Neural crest cell (in vitro differentiated cells): ENCODE results near the gene MYO1B. TPM values are rescaled to one million over a fixed set of nuclear protein-coding genes. Genes with fewer than 3 reads are reported as not detected.

Source experiments
- DNase-seq: peaks from one replicate; pipeline ENCODE4 v3.0.0; 2021; ENCODE audit warnings: low read depth, mixed read lengths, low spot score
- H3K27ac Mint-ChIP-seq: one replicate; pipeline ENCODE4 v1.8.0; 2021; ENCODE audit warnings: mild to moderate bottlenecking, mixed read lengths; ENCODE audit not compliant: unreplicated experiment
- H3K27me3 Mint-ChIP-seq: 2 replicates; pipeline ENCODE4 v1.8.0; 2021; ENCODE audit warnings: low read depth, mild to moderate bottlenecking, mixed read lengths
- H3K36me3 Mint-ChIP-seq: 2 replicates; pipeline ENCODE4 v1.8.0; 2021; ENCODE audit warnings: low read depth, mild to moderate bottlenecking, mixed read lengths
- H3K4me1 Mint-ChIP-seq: 2 replicates; pipeline ENCODE4 v1.8.0; 2021; ENCODE audit warnings: mixed read lengths
- H3K4me3 Mint-ChIP-seq: one replicate; pipeline ENCODE4 v1.8.0; 2021; ENCODE audit warnings: mild to moderate bottlenecking, mixed read lengths
- H3K9me3 Mint-ChIP-seq: 2 replicates; pipeline ENCODE4 v1.8.0; 2021; ENCODE audit warnings: mixed read lengths
- total RNA-seq: library from RNA; stranded (reverse); gene quantifications from 2 replicates; pipeline ENCODE4 v1.2.1, GENCODE V29; 2021
- TF ChIP-seq, protein P1 (sequence below): fragments of 200-600 bp; sonication (generic); conservative IDR thresholded peaks from 2 replicates; pipeline ENCODE4 v1.5.0; 2021; ENCODE audit warnings: antibody characterized with exemption, mild to moderate bottlenecking

MYO1B gene
- total RNA-seq, 1 donor from 2014 or later, result 116 TPM

DNA sequence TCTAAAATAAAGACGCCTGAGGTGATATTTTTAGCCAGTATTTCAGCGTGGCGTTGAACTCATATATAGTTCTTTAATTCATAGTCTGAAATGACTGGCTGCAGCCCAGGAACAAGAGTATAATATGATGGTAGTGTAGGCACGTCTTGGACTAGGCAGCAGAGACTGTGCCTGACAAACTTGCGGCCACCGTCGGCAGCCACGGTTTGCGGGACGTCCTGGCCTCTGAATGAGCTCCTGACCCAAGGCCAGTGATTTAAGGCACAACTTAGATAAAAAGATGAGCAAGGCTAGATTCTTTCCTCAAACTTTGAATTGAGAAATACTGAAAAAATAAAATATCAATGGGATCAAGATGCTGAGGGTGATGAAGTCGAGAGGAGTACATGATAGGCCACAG lies 40.0 kb downstream of the MYO1B start:
- H3K36me3 Mint-ChIP-seq, result peaks cover 22% of the 10 kb centered on the region
- TF ChIP-seq, protein P1, sequence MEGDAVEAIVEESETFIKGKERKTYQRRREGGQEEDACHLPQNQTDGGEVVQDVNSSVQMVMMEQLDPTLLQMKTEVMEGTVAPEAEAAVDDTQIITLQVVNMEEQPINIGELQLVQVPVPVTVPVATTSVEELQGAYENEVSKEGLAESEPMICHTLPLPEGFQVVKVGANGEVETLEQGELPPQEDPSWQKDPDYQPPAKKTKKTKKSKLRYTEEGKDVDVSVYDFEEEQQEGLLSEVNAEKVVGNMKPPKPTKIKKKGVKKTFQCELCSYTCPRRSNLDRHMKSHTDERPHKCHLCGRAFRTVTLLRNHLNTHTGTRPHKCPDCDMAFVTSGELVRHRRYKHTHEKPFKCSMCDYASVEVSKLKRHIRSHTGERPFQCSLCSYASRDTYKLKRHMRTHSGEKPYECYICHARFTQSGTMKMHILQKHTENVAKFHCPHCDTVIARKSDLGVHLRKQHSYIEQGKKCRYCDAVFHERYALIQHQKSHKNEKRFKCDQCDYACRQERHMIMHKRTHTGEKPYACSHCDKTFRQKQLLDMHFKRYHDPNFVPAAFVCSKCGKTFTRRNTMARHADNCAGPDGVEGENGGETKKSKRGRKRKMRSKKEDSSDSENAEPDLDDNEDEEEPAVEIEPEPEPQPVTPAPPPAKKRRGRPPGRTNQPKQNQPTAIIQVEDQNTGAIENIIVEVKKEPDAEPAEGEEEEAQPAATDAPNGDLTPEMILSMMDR, result no peak

DNA sequence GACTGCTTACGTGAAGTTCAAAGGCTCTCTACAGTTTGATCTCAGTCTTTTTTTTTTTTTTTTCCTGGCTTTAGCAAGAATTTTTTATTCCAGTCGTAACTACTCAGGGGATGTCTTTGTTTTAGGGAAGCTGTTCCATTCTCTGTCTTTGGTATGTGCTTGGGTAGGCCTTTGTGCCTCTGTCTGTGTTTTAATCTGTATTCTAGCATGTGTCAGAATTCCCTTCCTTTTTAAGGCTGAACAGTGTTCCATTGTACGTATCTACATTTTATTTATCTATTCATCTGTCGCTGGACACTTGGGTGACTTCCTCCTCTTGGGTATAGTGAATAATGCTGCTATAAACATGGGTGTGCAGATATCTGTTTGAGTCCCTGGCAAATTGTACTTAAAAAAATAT lies 42.6 kb downstream of the MYO1B start:
- no peaks in the 10 kb centered on the region for H3K9me3 Mint-ChIP-seq
- no peak for DNase-seq
- H3K4me3 Mint-ChIP-seq, result no peak overlapping the region
- H3K36me3 Mint-ChIP-seq, result peaks cover 13% of the 10 kb centered on the region
- no peaks in the 10 kb centered on the region for H3K27me3 Mint-ChIP-seq
- TF ChIP-seq, protein P1, result no peak
- H3K27ac Mint-ChIP-seq, result no peak overlapping the region
- peaks cover 47% of the 10 kb centered on the region for H3K4me1 Mint-ChIP-seq

More for the DNA sequence above, 40.0 kb downstream of the MYO1B start:
- Mint-ChIP-seq H3K27me3 (no peaks in the 10 kb centered on the region), H3K9me3 (no peaks in the 10 kb centered on the region), H3K4me1 (peaks cover 51% of the 10 kb centered on the region), H3K27ac (peak overlapping the region; percentile 13), H3K4me3 (no peak overlapping the region)
- DNase-seq, result no peak

DNA sequence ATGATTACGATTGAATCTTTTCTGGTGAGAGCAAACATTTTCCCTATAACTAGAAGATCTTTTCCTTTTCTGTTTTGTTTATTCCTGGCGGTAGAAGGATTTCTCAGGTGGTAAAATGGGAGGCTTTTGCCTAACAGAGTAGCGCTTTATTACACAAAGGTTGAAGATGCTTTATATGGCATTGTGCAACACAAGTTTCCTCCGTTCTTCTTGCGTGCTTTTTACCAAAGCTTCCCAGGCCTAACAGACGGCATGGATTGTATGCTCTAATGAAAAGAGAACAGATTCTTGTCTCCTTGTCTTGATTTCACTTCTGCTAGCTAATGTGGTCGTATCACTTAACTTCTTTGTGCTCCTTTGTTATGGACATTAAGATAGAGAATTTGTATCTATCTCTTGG lies 43.8 kb downstream of the MYO1B start:
- no peaks in the 10 kb centered on the region for H3K9me3 Mint-ChIP-seq
- no peak for DNase-seq
- H3K4me3 Mint-ChIP-seq, result no peak overlapping the region
- no peaks in the 10 kb centered on the region for H3K27me3 Mint-ChIP-seq
- H3K27ac Mint-ChIP-seq, result no peak overlapping the region
- TF ChIP-seq, protein P1, result no peak
- peaks cover 43% of the 10 kb centered on the region for H3K4me1 Mint-ChIP-seq
- H3K36me3 Mint-ChIP-seq, result peaks cover 8% of the 10 kb centered on the region

DNA sequence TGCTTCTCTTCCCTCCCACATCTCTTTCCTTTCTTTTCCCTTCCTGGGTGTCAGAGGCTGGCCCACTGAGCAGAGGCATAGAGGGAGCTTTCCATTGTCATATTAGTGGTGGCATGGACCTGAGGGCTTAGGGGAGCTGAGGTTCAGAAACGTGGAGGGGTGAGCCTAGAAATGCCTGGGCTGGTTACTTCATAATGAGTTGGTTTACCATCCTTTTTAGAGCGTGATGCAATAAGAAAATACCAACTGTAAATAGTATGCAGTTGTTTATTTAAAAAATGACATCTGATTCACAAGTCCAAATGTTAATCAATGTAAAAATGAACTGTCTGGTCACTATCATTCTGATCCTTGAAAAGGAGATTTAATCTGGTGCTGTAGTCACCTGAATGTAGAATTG lies 46.3 kb downstream of the MYO1B start:
- no peaks in the 10 kb centered on the region for H3K9me3 Mint-ChIP-seq
- H3K36me3 Mint-ChIP-seq, result no peaks in the 10 kb centered on the region
- no peaks in the 10 kb centered on the region for H3K27me3 Mint-ChIP-seq
- no peak overlapping the region for H3K4me3 Mint-ChIP-seq
- DNase-seq, result no peak
- H3K4me1 Mint-ChIP-seq, result peaks cover 42% of the 10 kb centered on the region
- no peak overlapping the region for H3K27ac Mint-ChIP-seq
- TF ChIP-seq, protein P1, result no peak

DNA sequence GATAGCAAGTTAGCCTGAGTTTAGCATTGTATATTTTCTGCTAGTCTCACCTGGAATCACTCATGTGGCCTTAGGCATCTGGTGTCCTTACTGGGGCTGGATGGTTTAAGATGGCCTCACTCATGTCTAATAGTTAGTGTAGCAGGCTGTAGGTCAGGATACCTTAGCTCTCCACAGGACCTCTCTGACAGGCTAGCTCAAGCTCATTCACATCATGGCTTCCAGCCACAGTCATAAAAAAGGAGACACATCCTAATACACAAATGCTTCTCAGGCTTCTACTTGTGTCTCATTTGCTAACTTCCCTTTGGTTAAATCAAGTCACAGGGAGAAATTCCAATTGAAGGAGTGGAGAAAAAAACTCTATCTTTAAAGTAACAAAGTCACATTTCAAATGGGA lies 47.7 kb downstream of the MYO1B start:
- Mint-ChIP-seq H3K4me3 (no peak overlapping the region), H3K36me3 (no peaks in the 10 kb centered on the region), H3K9me3 (no peaks in the 10 kb centered on the region), H3K4me1 (peaks cover 36% of the 10 kb centered on the region), H3K27ac (no peak overlapping the region), H3K27me3 (no peaks in the 10 kb centered on the region)
- TF ChIP-seq, protein P1, result no peak
- no peak for DNase-seq

DNA sequence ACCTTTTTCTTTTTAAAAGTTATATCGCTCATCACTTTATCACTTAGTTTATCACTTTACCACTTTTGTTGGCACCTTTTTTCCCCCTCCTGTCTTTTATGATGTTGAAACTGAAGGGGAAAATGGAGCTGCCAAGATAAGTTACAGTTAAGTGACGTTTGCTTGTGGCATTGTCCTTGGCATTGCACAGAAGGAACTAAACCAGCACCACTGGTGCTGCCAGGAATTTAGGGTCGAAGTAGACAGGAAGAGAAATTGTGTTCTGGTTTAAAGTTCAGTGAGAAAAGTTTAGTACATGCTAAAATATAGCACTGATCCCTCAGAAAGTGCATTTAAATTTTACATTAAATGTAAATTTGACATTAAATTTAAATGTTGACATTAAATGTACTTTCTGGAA lies 49.9 kb downstream of the MYO1B start:
- H3K4me3 Mint-ChIP-seq, result no peak overlapping the region

More for the DNA sequence above, 49.9 kb downstream of the MYO1B start:
- Mint-ChIP-seq H3K4me1 (peaks cover 18% of the 10 kb centered on the region), H3K27ac (no peak overlapping the region), H3K27me3 (no peaks in the 10 kb centered on the region), H3K9me3 (no peaks in the 10 kb centered on the region), H3K36me3 (no peaks in the 10 kb centered on the region)
- TF ChIP-seq, protein P1, result no peak
- no peak for DNase-seq
